Psoas muscle (tissue), 8 donors: ENCODE measurements around the gene COPS7B. TPM values are rescaled to one million over a fixed set of nuclear protein-coding genes. Genes with fewer than 3 reads are reported as not detected.

ENCODE experiments used
- ATAC-seq, 4 donors: fragments of 200-7000 bp; cut with Tn5 transposase; one replicate each; pipeline ENCODE4 v1.9.1; 2020; ENCODE audit warnings: moderate library complexity in 3 of 4, mild to moderate bottlenecking in 2 of 4
- DNase-seq, 2 donors: peaks; one replicate each; pipeline ENCODE4 v3.0.0-alpha.2; 2020
- H3K27ac ChIP-seq: fragments of 200-600 bp; one replicate; pipeline ENCODE4 v1.8.0; 2022
- H3K27me3 ChIP-seq, 3 donors: fragments of 200-600 bp in 1 of 3; one replicate each; pipeline versions ENCODE4 v1.6.1 to v1.8.0; 2013 to 2022; ENCODE audit warnings: low read length in 2 of 3, mild to moderate bottlenecking in 2 of 3, moderate library complexity in 1 of 3; ENCODE audit not compliant: insufficient read depth in 3 of 3
- H3K36me3 ChIP-seq, 2 donors: fragments of 200-600 bp in 1 of 2; one replicate each; pipeline versions ENCODE4 v1.6.1 to v1.8.0; 2013 to 2022; ENCODE audit warnings: low read depth in 1 of 2, mild to moderate bottlenecking in 1 of 2, moderate library complexity in 1 of 2; ENCODE audit not compliant: insufficient read depth in 1 of 2
- H3K4me1 ChIP-seq: fragments of 200-600 bp; one replicate; pipeline ENCODE4 v1.8.0; 2022
- H3K4me3 ChIP-seq: fragments of 200-600 bp; one replicate; pipeline ENCODE4 v1.8.0; 2022; ENCODE audit warnings: mild to moderate bottlenecking
- H3K9me3 ChIP-seq: fragments of 200-600 bp; one replicate; pipeline ENCODE4 v1.8.0; 2022
- CTCF ChIP-seq: fragments of 200-600 bp; IDR thresholded peaks from one replicate; pipeline ENCODE4 v1.8.0; 2022; ENCODE audit warnings: antibody characterized with exemption
- WGBS, 3 donors: extraction: QIAGEN DNeasy Blood & Tissue Kit; methylation state at CpG; one replicate each; pipeline versions ENCODE4 v1.1.6 to v1.1.7; 2013; 5-methylcytosine and 5-hydroxymethylcytosine counted together
- intact Hi-C, 2 donors: fragments of 100-400 bp; cut with DNase I; formaldehyde crosslinking; loops; one replicate each; pipeline versions ENCODE4 v1.11.0 to v1.14.2; 2022
- polyA plus RNA-seq, 3 donors: library from polyadenylated mRNA; stranded (reverse); fragments of 200-250 nt; gene quantifications; one replicate each; pipeline ENCODE4 v1.2.3, GENCODE V29; 2013
- total RNA-seq, 4 donors: library from RNA; stranded (reverse); fragmentation: NEBNext Ultra II Directional in 2 of 4; extraction: Animal tissue kit (Norgen Biotek cat#: 25700) in 2 of 4; gene quantifications; one replicate each; pipeline versions ENCODE4 v1.2.1 to v1.2.4, GENCODE V29; 2021 to 2023
- donor health status: healthy with polysubstance abuse.
- donor health status: DM: no; HTN: no; CAD: no; lungs with moderate emphysema.
- donor health status: Bipolar disorder and iron deficiency.
- donor health status: healthy.
- donor health status: DM: yes; HTN: yes; CAD: no.
- donor health status: DM: no; HTN: no; CAD: no.
- donor health status: DM: no; HTN: no; CAD: no.
- donor health status: DM: yes; HTN: yes; CAD: no.

COPS7B gene
- total and polyA plus RNA-seq, 7 donors, result 16.5 to 27.8 (median 18.1) TPM

GRCh38 chr2:231803501-231804138 lies 17.4 kb downstream of the COPS7B start:
- TF ChIP-seq CTCF, result no peak
- WGBS, 3 donors, result 92 to 94% (median 93%) methylated on average over 9 of the region's 9 CpGs
- peaks cover 16 to 84% of the 10 kb centered on the region in 2 donors for H3K36me3 ChIP-seq
- intact Hi-C loops, result no loop called here
- H3K27me3 ChIP-seq, result no peaks in the 10 kb centered on the region
- ATAC-seq (no peak), DNase-seq (no peak)
- H3K27ac ChIP-seq, result no peak overlapping the region
- no peaks in the 10 kb centered on the region for H3K9me3 ChIP-seq
- H3K4me1 ChIP-seq, result no peaks in the 10 kb centered on the region
- H3K4me3 ChIP-seq, result no peak overlapping the region

- DNase-seq (no peak), ATAC-seq (no peak)
- Histone ChIP-seq H3K36me3 (peaks cover 11 to 79% of the 10 kb centered on the region in 2 donors), H3K4me1 (no peaks in the 10 kb centered on the region), H3K9me3 (no peaks in the 10 kb centered on the region), H3K4me3 (no peak overlapping the region), H3K27me3 (no peaks in the 10 kb centered on the region), H3K27ac (no peak overlapping the region)
- intact Hi-C loops, result no loop called here
- WGBS, 3 donors, result 74 to 85% (median 76%) methylated on average over 2 of the region's 2 CpGs
- TF ChIP-seq CTCF, result no peak
These were observed 20.8 kb downstream of the COPS7B start for GRCh38 chr2:231807020-231807419.

- H3K27ac ChIP-seq, result no peak overlapping the region
- DNase-seq, result no peak
- no peak for ATAC-seq
- H3K27me3 ChIP-seq, result no peaks in the 10 kb centered on the region
- intact Hi-C loops, result no loop called here
- H3K36me3 ChIP-seq, result peaks cover 5 to 70% of the 10 kb centered on the region in 2 donors
- no peak overlapping the region for H3K4me3 ChIP-seq
- H3K4me1 ChIP-seq, result no peaks in the 10 kb centered on the region
- no peak for TF ChIP-seq CTCF
- no peaks in the 10 kb centered on the region for H3K9me3 ChIP-seq
These were observed 24.7 kb downstream of the COPS7B start for GRCh38 chr2:231810905-231811304.

- 89 to 97% (median 97%) methylated on average over 8 of the region's 8 CpGs for WGBS, 3 donors
- Histone ChIP-seq H3K27ac (no peak overlapping the region), H3K9me3 (no peaks in the 10 kb centered on the region), H3K4me1 (no peaks in the 10 kb centered on the region), H3K27me3 (no peaks in the 10 kb centered on the region), H3K36me3 (peaks cover 0 to 19% of the 10 kb centered on the region in 2 donors), H3K4me3 (no peak overlapping the region)
- DNase-seq, result no peak
- TF ChIP-seq CTCF, result no peak
- intact Hi-C loops, result no loop called here
- no peak for ATAC-seq
These were observed 30.2 kb downstream of the COPS7B start for GRCh38 chr2:231816327-231817026.
